Measurements from ENCODE around the gene NSUN3. TPM values are rescaled to one million over a fixed set of nuclear protein-coding genes. Genes with fewer than 3 reads are reported as not detected.

The NSUN3 gene
- total and polyA plus RNA-seq, 11 donors, result 2.9 to 11.2 (median 7.2) TPM

GRCh38 chr3:94064243-94064860, 1.5 kb downstream of the NSUN3 start:
- 80 to 81% (median 80%) methylated on average over 6 of the region's 6 CpGs for WGBS, 4 donors
- DNase-seq (no peak), ATAC-seq (no peak)
- TF ChIP-seq, protein P1, sequence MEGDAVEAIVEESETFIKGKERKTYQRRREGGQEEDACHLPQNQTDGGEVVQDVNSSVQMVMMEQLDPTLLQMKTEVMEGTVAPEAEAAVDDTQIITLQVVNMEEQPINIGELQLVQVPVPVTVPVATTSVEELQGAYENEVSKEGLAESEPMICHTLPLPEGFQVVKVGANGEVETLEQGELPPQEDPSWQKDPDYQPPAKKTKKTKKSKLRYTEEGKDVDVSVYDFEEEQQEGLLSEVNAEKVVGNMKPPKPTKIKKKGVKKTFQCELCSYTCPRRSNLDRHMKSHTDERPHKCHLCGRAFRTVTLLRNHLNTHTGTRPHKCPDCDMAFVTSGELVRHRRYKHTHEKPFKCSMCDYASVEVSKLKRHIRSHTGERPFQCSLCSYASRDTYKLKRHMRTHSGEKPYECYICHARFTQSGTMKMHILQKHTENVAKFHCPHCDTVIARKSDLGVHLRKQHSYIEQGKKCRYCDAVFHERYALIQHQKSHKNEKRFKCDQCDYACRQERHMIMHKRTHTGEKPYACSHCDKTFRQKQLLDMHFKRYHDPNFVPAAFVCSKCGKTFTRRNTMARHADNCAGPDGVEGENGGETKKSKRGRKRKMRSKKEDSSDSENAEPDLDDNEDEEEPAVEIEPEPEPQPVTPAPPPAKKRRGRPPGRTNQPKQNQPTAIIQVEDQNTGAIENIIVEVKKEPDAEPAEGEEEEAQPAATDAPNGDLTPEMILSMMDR (IDR thresholded peaks at IDR 0.05), result no peak
- TF ChIP-seq POLR2A (IDR thresholded peaks at IDR 0.05), result no peak
- Histone ChIP-seq H3K36me3 (peaks cover 0 to 30% (median 4%) of the 10 kb centered on the region in 9 donors), H3K9me3 (peaks cover 0 to 5% (median 0%) of the 10 kb centered on the region in 12 donors), H3K4me3 (peak overlapping the region in 5 of 12 donors; percentile 67 to 85 (median 73)), H3K27ac (peak overlapping the region in 4 of 12 donors; percentile 92 to 99 (median 93)), H3K27me3 (no peaks in the 10 kb centered on the region), H3K4me1 (peaks cover 3 to 48% (median 22%) of the 10 kb centered on the region in 12 donors)
- intact Hi-C loops (cut with DNase I), result loop anchor here in 3 of 10 donors (5.0 to 10.0 kb wide), 3 partner anchors 37 to 160 kb away; partner anchors contain the start of gene STX19 (in 1 of the 3)

DNA sequence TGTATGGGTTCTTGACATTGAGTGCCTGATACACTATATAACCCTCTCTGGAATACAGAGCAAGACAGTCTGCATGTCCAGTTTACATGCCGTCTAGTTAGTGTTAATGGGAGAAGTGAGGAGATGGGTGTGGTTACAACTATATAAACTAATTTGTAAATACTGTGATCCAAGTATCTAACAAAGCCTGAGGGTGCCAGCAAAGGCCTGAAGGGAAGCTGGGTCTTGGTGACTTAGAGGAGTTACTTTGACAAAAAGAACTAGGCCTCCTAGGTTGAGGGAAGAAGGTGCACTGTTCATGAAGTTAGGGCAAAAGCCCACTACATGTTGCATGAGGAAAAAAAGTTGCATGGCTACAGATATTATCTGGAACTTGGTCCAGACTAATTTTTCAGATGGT, 2.3 kb downstream of the NSUN3 start:
- intact Hi-C loops (cut with DNase I), result loop anchor here in 8 of 10 donors (5.0 to 10.0 kb wide), 4 partner anchors 63 to 160 kb away; no protein-coding TSS in a partner anchor
- TF ChIP-seq POLR2A (IDR thresholded peaks at IDR 0.05), result no peak
- TF ChIP-seq, protein P1 (IDR thresholded peaks at IDR 0.05), result no peak
- Histone ChIP-seq H3K4me3 (no peak overlapping the region), H3K36me3 (peaks cover 0 to 24% (median 0%) of the 10 kb centered on the region in 9 donors), H3K27ac (peak overlapping the region in 1 of 12 donors; percentile 99), H3K27me3 (no peaks in the 10 kb centered on the region), H3K4me1 (peaks cover 3 to 48% (median 22%) of the 10 kb centered on the region in 12 donors), H3K9me3 (peaks cover 0 to 5% (median 0%) of the 10 kb centered on the region in 12 donors)
- ATAC-seq (no peak), DNase-seq (no peak)
- WGBS, 4 donors, result 52 to 64% (median 60%) methylated on average over 1 of the region's 1 CpG

GRCh38 chr3:94065819-94066480, 3.1 kb downstream of the NSUN3 start:
- no peak overlapping the region for H3K27ac ChIP-seq
- peaks cover 3 to 48% (median 22%) of the 10 kb centered on the region in 12 donors for H3K4me1 ChIP-seq
- TF ChIP-seq, protein P1 (IDR thresholded peaks at IDR 0.05), result no peak
- TF ChIP-seq POLR2A (IDR thresholded peaks at IDR 0.05), result no peak
- 82 to 94% (median 84%) methylated on average over 1 of the region's 1 CpG for WGBS, 4 donors
- peaks cover 0 to 20% (median 0%) of the 10 kb centered on the region in 9 donors for H3K36me3 ChIP-seq
- DNase-seq, result no peak
- intact Hi-C loops (cut with DNase I), result loop anchor here in 8 of 10 donors (5.0 to 10.0 kb wide), 4 partner anchors 64 to 161 kb away; no protein-coding TSS in a partner anchor
- no peak overlapping the region for H3K4me3 ChIP-seq
- no peak for ATAC-seq
- no peaks in the 10 kb centered on the region for H3K27me3 ChIP-seq
- H3K9me3 ChIP-seq, result peaks cover 0 to 5% (median 0%) of the 10 kb centered on the region in 12 donors

Measured in heart left ventricle (tissue), 16 donors.